GM18505 (cell line): ENCODE data around the gene TMEM123.

Experiments used
- ATAC-seq: cut with Tn5 transposase; IDR thresholded peaks from one replicate; pipeline ENCODE4 v1.9.1; 2021; ENCODE audit not compliant: unreplicated experiment
- POLR2A ChIP-seq: IDR thresholded peaks from 4 replicates; pipeline ENCODE4 v1.6.1; 2011; ENCODE audit warnings: borderline replicate concordance; ENCODE audit not compliant: insufficient read depth, insufficient read length; ENCODE audit errors: extremely low read depth

The TMEM123 gene

GRCh38 chr11:102467853-102468580, 15.5 kb upstream of the TMEM123 start:
- TF ChIP-seq POLR2A = no peak
- no peak for ATAC-seq

GRCh38 chr11:102467080-102467708, 14.6 kb upstream of the TMEM123 start:
- no peak for TF ChIP-seq POLR2A

GRCh38 chr11:102465696-102466095, 13.1 kb upstream of the TMEM123 start:
- no peak for TF ChIP-seq POLR2A
- ATAC-seq = no peak

More at GRCh38 chr11:102467080-102467708, 14.6 kb upstream of the TMEM123 start:
- ATAC-seq = no peak

GRCh38 chr11:102464859-102465500, 12.4 kb upstream of the TMEM123 start:
- no peak for ATAC-seq
- no peak for TF ChIP-seq POLR2A

GRCh38 chr11:102464037-102464436, 11.5 kb upstream of the TMEM123 start:
- no peak for TF ChIP-seq POLR2A
- no peak for ATAC-seq

GRCh38 chr11:102462610-102463009, 10.0 kb upstream of the TMEM123 start:
- no peak for TF ChIP-seq POLR2A
- no peak for ATAC-seq

- ATAC-seq = no peak
- TF ChIP-seq POLR2A = no peak
These were observed 6.8 kb upstream of the TMEM123 start for GRCh38 chr11:102459393-102459792.

- no peak for ATAC-seq
These were observed 6.0 kb upstream of the TMEM123 start for GRCh38 chr11:102458548-102458947.

GRCh38 chr11:102457865-102458264, 5.3 kb upstream of the TMEM123 start:
- no peak for TF ChIP-seq POLR2A
- ATAC-seq = no peak

More at GRCh38 chr11:102458548-102458947, 6.0 kb upstream of the TMEM123 start:
- TF ChIP-seq POLR2A = no peak

GRCh38 chr11:102457056-102457677, 4.6 kb upstream of the TMEM123 start:
- no peak for ATAC-seq
- no peak for TF ChIP-seq POLR2A

- TF ChIP-seq POLR2A = no peak
- ATAC-seq = no peak
These were observed 3.8 kb upstream of the TMEM123 start for GRCh38 chr11:102456381-102456780.

- TF ChIP-seq POLR2A = no peak
- ATAC-seq = no peak
These were observed 1.4 kb upstream of the TMEM123 start for GRCh38 chr11:102453921-102454320.

- no peak for TF ChIP-seq POLR2A
- no peak for ATAC-seq
These were observed 734 bp upstream of the TMEM123 start for GRCh38 chr11:102453302-102453695.
